Activated CD4-positive, alpha-beta T cell treated with anti-CD3 and anti-CD28 coated beads, Interleukin-2, amount 50 U/mL, for 4 hours (primary cell): ENCODE measurements around the gene SMIM44.
"Not testable (repeated sequence)": the region's sequence is repeated elsewhere in the genome, so short reads cannot be mapped to it uniquely, and the experiment has no call there.

Experiments
- DNase-seq, 2 experiments: peaks; one replicate each; pipeline ENCODE4 v3.0.0-alpha.2; 2020

Gene SMIM44

GRCh38 chr19:3456925-3457527, 26.2 kb downstream of the SMIM44 start:
- DNase-seq = no peak

DNA sequence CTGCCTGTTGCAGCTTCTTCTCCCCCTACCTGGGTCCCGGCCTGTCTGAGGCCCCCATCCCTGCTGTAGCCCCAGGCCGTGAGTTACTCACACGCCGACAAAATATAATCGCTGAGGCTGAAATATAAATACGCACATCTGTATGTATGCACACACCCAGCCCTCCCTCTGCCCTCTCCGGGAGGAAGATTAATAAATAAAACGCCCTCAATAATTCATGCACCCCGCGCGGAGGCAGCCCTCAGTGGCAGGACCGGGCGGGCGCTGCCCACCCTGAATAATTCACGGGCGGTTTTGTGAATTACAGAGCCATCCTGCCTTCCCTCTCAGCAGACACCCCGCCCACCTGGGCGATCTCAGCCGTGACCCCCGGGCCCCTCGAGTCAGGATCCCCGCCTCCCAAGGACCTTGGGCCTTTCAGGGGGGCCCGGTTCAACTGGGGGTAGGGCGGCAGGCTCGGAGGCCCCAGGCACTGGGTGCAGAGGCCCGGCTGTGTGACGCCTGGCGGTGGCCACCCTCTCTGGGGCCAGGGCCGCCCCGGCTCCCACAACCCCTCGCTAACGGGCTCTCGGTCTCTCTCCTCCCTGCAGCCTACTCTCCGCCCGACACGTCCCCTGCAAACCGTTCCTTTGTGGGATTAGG, 27.2 kb downstream of the SMIM44 start:
- no peak for DNase-seq

GRCh38 chr19:3455393-3455955, 27.8 kb downstream of the SMIM44 start:
- DNase-seq = no peak

GRCh38 chr19:3454656-3455392, 28.4 kb downstream of the SMIM44 start:
- no peak for DNase-seq

- no peak for DNase-seq
Measured at GRCh38 chr19:3453840-3454239, 29.4 kb downstream of the SMIM44 start.

GRCh38 chr19:3452942-3453214, 30.4 kb downstream of the SMIM44 start:
- DNase-seq = not testable (repeated sequence)

DNA sequence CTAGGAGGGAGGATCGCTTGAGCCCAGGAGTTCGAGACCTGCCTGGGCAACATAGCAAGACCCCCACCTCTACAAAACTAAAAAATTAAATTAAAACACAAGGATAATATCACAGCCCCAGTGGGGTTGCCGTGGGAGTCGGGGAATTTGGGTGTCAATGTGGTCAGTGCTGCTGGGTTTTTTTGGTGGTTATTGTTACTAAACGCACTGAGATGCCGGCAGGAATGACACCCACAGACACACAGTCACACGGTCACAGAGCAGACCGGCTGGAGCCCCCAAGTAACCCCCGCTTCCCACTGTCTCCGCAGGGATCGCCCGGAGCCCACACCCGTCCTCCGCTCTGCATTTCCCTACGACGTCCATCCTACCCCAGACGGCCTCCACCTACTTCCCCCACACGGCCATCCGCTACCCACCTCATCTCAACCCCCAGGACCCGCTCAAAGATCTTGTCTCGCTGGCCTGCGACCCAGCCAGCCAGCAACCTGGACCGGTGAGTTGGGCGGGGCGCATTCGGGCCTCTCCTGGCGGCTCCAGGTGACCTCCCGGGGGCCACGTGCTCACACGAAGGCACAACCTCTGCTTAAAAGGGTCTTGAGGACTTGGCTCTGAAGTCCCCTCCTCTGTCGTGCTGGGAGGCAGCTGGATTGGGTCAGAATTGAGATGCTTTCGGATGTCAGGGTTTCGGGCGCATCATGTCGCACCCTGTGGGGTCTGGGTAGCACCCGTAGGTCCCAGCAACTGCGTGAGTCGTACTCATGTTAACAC, 30.9 kb downstream of the SMIM44 start:
- no peak for DNase-seq

DNA sequence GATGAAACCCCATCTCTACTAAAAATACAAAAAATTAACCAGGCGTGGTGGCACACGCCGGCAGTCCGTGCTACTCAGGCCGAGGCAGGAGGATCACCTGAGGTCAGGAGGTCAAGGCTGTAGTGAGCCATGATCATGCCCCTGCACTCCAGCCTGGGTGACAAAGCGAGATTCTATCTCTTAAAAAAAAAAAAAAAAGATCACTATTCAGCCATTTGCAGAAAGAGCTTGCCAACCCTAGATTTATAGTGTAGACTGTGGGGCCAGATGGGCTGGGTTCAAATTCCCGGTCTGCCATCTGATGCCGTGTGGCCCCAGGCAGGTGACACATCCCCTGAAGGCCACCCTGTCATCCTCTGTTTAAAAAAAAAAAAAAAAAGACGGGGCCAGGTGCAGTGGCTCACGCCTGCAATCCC, 31.8 kb downstream of the SMIM44 start:
- no peak for DNase-seq

DNA sequence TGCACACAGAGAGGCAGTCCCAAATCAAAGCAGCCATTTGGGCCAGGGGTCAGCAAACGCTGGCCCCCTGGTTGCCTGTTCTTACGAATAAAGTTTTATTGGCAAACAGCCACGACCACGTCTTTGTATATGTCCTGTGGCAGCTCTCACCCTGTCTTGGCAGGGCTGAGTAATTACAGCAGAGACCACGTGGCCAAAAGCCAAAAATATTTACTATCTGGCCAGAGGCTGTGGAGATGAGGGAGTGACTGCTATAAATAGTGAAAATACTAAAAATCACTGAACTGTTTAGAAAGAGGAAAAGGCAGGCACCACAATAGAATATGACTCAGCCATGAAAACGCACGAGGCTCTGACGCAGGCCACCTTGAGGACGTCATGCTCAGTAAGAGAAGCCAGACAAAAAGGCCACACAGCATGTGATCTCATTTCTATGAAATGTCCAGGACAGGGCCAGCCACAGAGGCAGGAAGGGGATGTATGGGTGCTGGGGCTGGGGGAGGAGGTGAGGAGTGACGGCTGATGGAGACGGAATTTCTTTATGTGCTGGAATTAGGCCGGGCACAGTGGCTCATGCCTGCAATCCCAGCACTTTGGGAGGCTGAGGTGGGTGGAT, 32.3 kb downstream of the SMIM44 start:
- no peak for DNase-seq

DNA sequence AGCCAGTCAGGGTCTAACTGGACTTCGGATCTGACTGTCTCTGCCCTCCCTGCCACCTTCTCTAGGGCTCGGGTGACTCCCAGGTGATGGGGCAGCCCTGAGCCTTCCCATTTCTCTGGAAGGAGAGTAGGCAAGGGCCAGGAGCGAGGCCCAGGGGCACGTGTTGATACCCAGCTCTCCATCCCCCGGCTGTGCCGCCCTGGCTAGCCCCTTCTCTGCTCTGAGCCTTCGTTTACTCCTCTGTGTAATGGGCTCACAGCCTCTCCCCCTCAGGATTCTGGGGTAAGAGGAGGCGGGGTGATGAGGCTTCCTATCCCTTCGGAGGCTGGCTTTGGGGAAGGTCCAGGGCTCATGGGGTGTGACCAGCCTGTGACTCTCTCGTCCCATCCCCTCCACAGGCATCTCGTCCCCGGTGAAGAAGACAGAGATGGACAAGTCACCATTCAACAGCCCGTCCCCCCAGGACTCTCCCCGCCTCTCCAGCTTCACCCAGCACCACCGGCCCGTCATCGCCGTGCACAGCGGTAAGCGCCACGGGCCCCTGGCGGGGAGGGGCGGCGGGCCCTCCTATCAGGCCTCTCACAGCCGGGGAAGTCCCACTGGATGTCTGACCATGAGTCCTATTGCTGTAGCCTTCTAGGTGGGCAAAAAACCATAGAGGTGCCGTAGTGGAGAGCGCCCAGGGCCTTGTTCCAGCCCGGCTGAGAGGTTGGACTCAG, 34.5 kb downstream of the SMIM44 start:
- DNase-seq = no peak

GRCh38 chr19:3446657-3447056, 36.6 kb downstream of the SMIM44 start:
- not testable (repeated sequence) for DNase-seq

DNA sequence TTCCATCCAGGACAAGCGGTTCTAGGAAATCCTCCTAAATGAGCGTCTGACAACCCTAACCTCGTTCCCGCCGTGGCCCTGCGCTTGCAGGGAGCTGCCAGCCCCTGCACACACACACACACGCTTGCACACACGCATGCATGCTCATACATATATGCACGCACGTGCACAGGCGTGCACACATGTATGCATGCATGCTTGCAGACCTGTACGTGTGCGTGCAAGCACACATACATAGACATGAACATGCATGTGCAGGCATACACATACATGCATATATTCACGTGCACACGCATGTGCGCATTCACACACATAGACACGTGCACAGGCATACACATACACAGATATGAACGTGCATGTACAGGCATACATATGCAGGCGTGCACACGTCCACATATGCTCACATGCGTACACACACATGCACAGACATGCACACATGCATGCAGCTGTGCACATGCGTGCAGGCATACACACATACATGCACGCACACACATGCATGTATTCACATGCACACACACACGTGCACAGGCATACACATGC, 38.5 kb downstream of the SMIM44 start:
- DNase-seq = no peak

DNA sequence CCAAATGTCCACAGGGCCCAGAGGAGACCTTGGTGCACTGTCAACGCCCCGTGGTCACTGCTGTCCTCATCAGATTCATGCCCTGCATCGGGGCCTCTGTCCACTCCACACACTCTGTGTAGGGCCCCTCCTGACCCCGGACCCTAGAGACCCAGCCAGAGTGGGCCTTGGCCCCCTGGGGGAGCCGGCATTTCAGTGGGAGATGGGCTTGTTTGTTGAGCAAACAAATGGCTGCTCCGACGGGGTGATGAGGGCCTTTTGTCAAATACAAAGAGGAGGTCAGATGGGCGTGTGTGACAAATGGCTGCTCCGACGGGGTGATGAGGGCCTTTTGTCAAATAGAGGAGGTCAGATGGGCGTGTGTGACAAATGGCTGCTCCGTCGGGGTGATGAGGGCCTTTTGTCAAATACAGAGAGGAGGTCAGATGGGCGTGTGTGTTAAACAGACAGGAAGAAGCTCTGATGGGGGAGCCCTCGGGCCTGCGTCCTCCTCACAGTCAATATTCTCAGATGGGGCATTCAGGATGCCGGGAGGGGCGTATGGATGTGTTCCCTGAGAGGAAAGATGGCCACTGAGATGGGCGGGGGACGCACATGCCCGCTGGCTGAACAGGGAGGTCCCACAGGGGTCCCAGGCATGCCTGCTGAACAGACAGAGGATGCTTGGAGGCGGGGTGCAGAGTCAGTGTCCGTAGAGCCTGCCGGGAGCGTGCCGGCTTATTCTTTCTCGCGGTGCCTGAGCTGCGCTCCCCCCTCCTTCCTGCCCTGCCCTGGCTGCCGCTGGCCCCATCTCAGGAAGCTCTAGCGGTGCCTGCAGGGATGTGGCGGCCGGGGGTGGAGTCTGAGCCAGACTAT, 39.2 kb downstream of the SMIM44 start:
- DNase-seq = no peak

- no peak for DNase-seq
Measured at GRCh38 chr19:3442487-3443071, 40.7 kb downstream of the SMIM44 start.

DNA sequence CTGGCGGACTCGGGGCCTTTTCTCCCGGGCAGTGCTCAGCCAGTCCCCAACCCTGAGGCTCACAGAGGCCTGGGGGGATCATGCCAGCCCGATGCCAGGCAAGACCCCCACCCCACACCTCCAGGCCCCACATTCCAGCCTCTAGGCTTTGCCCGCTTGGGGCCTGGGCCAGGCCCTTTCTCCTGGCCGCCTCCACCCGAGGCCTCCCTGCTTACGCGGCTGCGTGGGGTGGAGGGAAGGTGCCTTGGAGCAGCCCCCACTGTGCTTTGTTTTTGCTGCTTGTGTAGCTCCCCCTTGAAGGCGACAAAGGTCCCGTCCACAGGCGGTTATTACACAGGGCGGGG, 41.3 kb downstream of the SMIM44 start:
- DNase-seq = no peak

DNA sequence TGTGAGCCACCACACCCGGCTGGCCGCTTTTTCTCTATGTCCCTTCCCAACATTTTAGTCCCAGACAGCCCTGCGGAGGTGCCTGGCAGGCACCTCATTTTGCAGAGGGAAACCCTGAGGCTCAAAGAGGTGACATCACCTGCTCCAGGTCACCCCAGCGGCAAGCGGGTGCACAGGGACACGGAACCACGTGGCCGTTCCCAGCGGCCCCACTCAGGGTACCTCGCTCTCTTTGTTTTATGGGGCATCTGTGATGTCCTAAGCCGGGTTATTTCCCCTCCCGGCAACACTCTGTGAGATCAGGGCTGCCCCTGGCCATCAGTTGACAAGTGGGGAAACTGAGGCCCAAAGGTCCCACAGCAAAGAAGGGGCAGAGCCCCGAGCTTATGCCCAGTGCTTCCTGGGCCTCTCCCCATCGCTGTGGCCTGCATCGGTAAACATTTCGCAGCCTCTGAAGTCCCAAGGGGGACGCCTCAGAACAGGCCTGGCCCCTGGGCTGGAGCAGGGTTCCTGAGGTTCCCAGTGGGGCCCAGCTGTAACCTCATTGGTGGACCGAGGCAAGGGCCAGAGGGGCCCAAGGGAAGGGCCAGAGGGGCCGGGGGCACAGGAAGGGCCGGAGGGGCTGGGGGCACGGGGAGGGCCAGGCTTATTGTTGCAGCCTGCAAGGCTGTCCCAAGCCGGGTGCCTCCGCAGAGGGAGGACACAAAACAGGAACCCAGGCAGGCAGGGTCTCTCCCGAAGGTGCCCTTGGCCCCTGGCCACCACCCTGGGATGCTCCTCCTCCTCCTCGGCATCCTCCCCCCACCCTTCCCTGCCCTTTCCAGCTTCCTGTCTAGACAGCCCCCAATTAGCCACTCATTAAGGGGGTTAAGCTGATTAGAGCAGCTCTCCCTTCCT, 41.9 kb downstream of the SMIM44 start:
- DNase-seq = no peak

GRCh38 chr19:3440082-3440481, 43.2 kb downstream of the SMIM44 start:
- peak; percentile 46 to 58 for DNase-seq

- DNase-seq = peak; percentile 94 to 95
Measured at GRCh38 chr19:3434630-3435553, 48.3 kb downstream of the SMIM44 start.
